OCI-LY1 (cell line): ENCODE results near the gene BIVM.

Experiments
- CTCF ChIP-seq: fragments of 200-600 bp; sonication (generic), shearing (Covaris generic); IDR thresholded peaks from 2 replicates; pipeline ENCODE4 v1.5.1; 2017; ENCODE audit warnings: mild to moderate bottlenecking, antibody characterized with exemption, low read length, moderate library complexity, mixed read lengths
- EZH2 ChIP-seq: fragments of 200-600 bp; sonication (generic), shearing (Covaris generic); IDR thresholded peaks from 2 replicates; pipeline ENCODE4 v1.8.0; 2017; ENCODE audit warnings: borderline replicate concordance, mixed run types, mild to moderate bottlenecking, antibody characterized with exemption, low read length, moderate library complexity, mixed read lengths

- no peak for TF ChIP-seq CTCF
- TF ChIP-seq EZH2: no peak
These were observed 47.5 kb downstream of the BIVM start for GRCh38 chr13:102846261-102847015.
